OCI-LY1 (cell line): ENCODE results near the gene AMT.

Experiments
- H2AFZ ChIP-seq: fragments of 200-600 bp; sonication (generic), shearing (Covaris generic); 2 replicates; pipeline ENCODE4 v1.6.0; 2014; ENCODE audit warnings: antibody characterized with exemption, mild to moderate bottlenecking, low read length
- H3F3A ChIP-seq: fragments of 200-600 bp; sonication (generic), shearing (Covaris generic); 2 replicates; pipeline ENCODE4 v1.6.0; 2014; ENCODE audit warnings: mild to moderate bottlenecking, antibody characterized with exemption, low read length, moderate library complexity; ENCODE audit not compliant: insufficient read depth
- H3K27ac ChIP-seq: fragments of 200-600 bp; sonication (generic); 2 replicates; pipeline ENCODE4 v1.5.1; 2014; ENCODE audit warnings: low read length, mixed run types, mild to moderate bottlenecking, low read depth; ENCODE audit not compliant: poor library complexity, severe bottlenecking
- H3K27me3 ChIP-seq: fragments of 200-600 bp; sonication (generic); 2 replicates; pipeline ENCODE4 v1.6.0; 2014; ENCODE audit warnings: antibody characterized with exemption, mild to moderate bottlenecking, low read length, moderate library complexity; ENCODE audit not compliant: insufficient read depth
- H3K36me3 ChIP-seq: fragments of 200-600 bp; sonication (generic); 2 replicates; pipeline ENCODE4 v1.6.1; 2014; ENCODE audit warnings: mild to moderate bottlenecking, antibody characterized with exemption, low read length, moderate library complexity, mixed read lengths; ENCODE audit not compliant: insufficient read depth
- H3K4me1 ChIP-seq: fragments of 200-600 bp; sonication (generic); 2 replicates; pipeline ENCODE4 v1.5.1; 2014; ENCODE audit warnings: mild to moderate bottlenecking, low read length, moderate library complexity; ENCODE audit not compliant: insufficient read depth, severe bottlenecking
- H3K4me2 ChIP-seq: fragments of 200-600 bp; sonication (generic), shearing (Covaris generic); 2 replicates; pipeline ENCODE4 v1.6.1; 2014; ENCODE audit warnings: low read length
- H3K4me3 ChIP-seq: fragments of 200-600 bp; sonication (generic); 2 replicates; pipeline ENCODE4 v1.5.1; 2014; ENCODE audit warnings: low read length, low read depth, mild to moderate bottlenecking, mixed read lengths; ENCODE audit not compliant: poor library complexity, severe bottlenecking
- H3K79me2 ChIP-seq: fragments of 200-600 bp; shearing (Covaris generic); 2 replicates; pipeline ENCODE4 v1.6.1; 2016; ENCODE audit warnings: mixed run types, low read length, mixed read lengths; ENCODE audit not compliant: insufficient read depth
- H3K9ac ChIP-seq: fragments of 200-600 bp; sonication (generic), shearing (Covaris generic); 2 replicates; pipeline ENCODE4 v1.6.1; 2014; ENCODE audit warnings: mild to moderate bottlenecking, low read length, mixed read lengths
- H3K9me2 ChIP-seq: fragments of 200-600 bp; sonication (generic), shearing (Covaris generic); 2 replicates; pipeline ENCODE4 v1.6.1; 2014; ENCODE audit warnings: low read depth, mild to moderate bottlenecking, low read length, mixed read lengths
- H3K9me3 ChIP-seq: fragments of 200-600 bp; shearing (Covaris generic); 2 replicates; pipeline ENCODE4 v1.6.1; 2014; ENCODE audit warnings: low read length, mixed read lengths
- H4K20me1 ChIP-seq: fragments of 200-600 bp; sonication (generic), shearing (Covaris generic); 2 replicates; pipeline ENCODE4 v1.6.0; 2016; ENCODE audit warnings: mild to moderate bottlenecking, low read length; ENCODE audit not compliant: insufficient read depth
- EZH2 ChIP-seq: fragments of 200-600 bp; sonication (generic), shearing (Covaris generic); IDR thresholded peaks from 2 replicates; pipeline ENCODE4 v1.8.0; 2017; ENCODE audit warnings: borderline replicate concordance, mixed run types, mild to moderate bottlenecking, antibody characterized with exemption, low read length, moderate library complexity, mixed read lengths
- TF ChIP-seq, protein P1 (sequence below): fragments of 200-600 bp; sonication (generic), shearing (Covaris generic); IDR thresholded peaks from 2 replicates; pipeline ENCODE4 v1.5.1; 2017; ENCODE audit warnings: mild to moderate bottlenecking, antibody characterized with exemption, low read length, moderate library complexity, mixed read lengths

Gene AMT

DNA sequence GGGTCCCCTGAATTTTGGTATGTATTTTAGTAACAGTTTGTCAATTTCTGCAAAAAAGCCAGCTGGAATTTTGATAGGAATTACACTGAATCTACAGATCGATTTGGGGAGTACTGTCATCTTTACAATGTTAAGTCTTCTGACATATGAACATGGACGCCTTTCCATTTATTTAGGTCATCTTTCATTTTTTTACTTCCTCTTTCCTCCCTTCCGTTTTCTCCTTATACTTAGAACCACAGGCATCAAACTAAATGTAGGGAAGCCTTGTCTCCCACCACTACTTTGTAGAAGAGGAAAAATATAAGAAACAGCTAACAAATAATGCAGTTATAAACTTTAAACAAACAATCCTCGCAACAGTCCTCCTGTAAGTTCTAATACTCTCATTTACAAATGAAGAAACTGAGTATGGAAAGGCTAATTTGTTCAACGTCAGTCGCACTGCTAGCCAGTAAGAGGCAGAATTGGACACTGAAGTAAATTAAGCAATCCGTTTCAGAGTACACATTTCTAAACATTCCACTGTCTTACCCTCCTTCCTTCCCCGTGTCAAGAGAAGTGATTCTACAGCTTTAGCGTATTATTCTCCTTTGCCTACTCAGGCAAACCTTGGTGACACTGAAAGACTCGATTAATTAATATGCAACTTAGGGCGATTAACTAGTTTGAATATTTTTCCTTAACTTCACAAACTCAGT is 36.1 kb downstream of the AMT start:
- Histone ChIP-seq H3K27me3 (no peaks in the 10 kb centered on the region), H3K4me3 (no peak overlapping the region), H3K27ac (no peak overlapping the region), H3K79me2 (peaks cover 93% of the 10 kb centered on the region), H3K9me3 (peaks cover 5% of the 10 kb centered on the region; the same call in 1 of the 2 replicates), H3K4me2 (no peak overlapping the region), H4K20me1 (no peaks in the 10 kb centered on the region), H2AFZ (no peak overlapping the region), H3K36me3 (peaks cover 67% of the 10 kb centered on the region), H3K9me2 (no peaks in the 10 kb centered on the region), H3F3A (no peaks in the 10 kb centered on the region), H3K4me1 (peaks cover 6% of the 10 kb centered on the region), H3K9ac (no peak overlapping the region)
- TF ChIP-seq, protein P1, sequence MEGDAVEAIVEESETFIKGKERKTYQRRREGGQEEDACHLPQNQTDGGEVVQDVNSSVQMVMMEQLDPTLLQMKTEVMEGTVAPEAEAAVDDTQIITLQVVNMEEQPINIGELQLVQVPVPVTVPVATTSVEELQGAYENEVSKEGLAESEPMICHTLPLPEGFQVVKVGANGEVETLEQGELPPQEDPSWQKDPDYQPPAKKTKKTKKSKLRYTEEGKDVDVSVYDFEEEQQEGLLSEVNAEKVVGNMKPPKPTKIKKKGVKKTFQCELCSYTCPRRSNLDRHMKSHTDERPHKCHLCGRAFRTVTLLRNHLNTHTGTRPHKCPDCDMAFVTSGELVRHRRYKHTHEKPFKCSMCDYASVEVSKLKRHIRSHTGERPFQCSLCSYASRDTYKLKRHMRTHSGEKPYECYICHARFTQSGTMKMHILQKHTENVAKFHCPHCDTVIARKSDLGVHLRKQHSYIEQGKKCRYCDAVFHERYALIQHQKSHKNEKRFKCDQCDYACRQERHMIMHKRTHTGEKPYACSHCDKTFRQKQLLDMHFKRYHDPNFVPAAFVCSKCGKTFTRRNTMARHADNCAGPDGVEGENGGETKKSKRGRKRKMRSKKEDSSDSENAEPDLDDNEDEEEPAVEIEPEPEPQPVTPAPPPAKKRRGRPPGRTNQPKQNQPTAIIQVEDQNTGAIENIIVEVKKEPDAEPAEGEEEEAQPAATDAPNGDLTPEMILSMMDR, result no peak
- no peak for TF ChIP-seq EZH2

DNA sequence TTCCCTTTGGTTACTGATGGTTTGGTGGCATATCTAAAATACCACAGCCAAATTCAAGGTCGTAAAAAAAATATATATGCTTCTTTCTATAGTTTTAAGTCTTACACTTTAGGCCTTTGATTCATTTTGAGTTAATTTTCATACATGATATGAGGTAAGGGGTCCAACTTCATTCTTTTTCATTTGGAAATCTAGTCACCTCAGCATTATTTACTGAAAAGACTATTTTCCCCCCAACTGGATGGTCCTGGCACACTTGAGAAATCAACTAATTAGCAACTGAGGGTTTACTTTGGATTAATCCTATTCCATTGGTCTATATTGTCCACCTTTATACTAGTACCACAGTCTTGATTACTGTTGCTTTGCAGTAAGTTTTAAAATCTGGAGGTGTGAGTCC is 36.7 kb downstream of the AMT start:
- Histone ChIP-seq H3K36me3 (peaks cover 70% of the 10 kb centered on the region), H2AFZ (no peak overlapping the region), H3K9me2 (no peaks in the 10 kb centered on the region), H3K4me1 (peaks cover 6% of the 10 kb centered on the region), H3K4me2 (no peak overlapping the region), H4K20me1 (no peaks in the 10 kb centered on the region), H3F3A (no peaks in the 10 kb centered on the region), H3K4me3 (no peak overlapping the region), H3K9me3 (peaks cover 5% of the 10 kb centered on the region; the same call in 1 of the 2 replicates), H3K27ac (no peak overlapping the region), H3K9ac (no peak overlapping the region), H3K27me3 (no peaks in the 10 kb centered on the region), H3K79me2 (peaks cover 94% of the 10 kb centered on the region)
- no peak for TF ChIP-seq EZH2

DNA sequence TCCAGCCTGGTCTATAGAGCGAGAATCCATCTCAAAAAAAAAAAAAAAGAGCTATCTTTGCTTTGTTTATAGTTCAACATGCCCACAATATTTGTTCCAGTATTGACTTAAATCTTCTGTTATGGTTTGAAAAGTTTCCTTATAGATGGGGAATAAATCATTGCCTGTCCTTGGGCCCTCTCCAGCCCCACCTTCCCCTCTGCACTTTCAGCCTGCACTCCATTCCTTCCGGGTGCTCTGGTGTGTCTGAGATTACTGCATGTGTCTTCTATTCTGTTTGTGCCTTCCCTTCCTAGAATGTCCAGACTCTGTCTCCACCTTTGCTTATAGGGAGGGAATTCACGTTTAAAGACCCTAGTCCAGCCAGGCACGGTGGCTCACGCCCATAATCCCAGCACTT is 38.9 kb downstream of the AMT start:
- H2AFZ ChIP-seq, result no peak overlapping the region
- no peak overlapping the region for H3K27ac ChIP-seq
- H3K9ac ChIP-seq, result no peak overlapping the region
- peaks cover 65% of the 10 kb centered on the region for H3K36me3 ChIP-seq
- TF ChIP-seq EZH2, result no peak
- TF ChIP-seq, protein P1, result no peak
- peaks cover 6% of the 10 kb centered on the region for H3K4me1 ChIP-seq
- H4K20me1 ChIP-seq, result no peaks in the 10 kb centered on the region
- H3K9me3 ChIP-seq, result peaks cover 13% of the 10 kb centered on the region
- H3K4me2 ChIP-seq, result no peak overlapping the region
- H3F3A ChIP-seq, result no peaks in the 10 kb centered on the region
- H3K4me3 ChIP-seq, result no peak overlapping the region
- peaks cover 94% of the 10 kb centered on the region for H3K79me2 ChIP-seq
- no peaks in the 10 kb centered on the region for H3K9me2 ChIP-seq
- H3K27me3 ChIP-seq, result no peaks in the 10 kb centered on the region
